Germinal center (tissue), 1 donor: Measurements from ENCODE around the gene FBLN7.

Source experiments
- DNase-seq: peaks from one replicate; pipeline ENCODE4 v3.0.0; 2012; ENCODE audit warnings: mixed read lengths, low spot score

FBLN7 gene

GRCh38 chr2:112157472-112157871 is 19.3 kb downstream of the FBLN7 start:
- DNase-seq = no peak

- DNase-seq = peak; percentile 77
Observed at GRCh38 chr2:112159454-112159921, 21.3 kb downstream of the FBLN7 start.

GRCh38 chr2:112160283-112161250 is 22.4 kb downstream of the FBLN7 start:
- no peak for DNase-seq

- DNase-seq = no peak
Observed at GRCh38 chr2:112161431-112162145, 23.4 kb downstream of the FBLN7 start.

- DNase-seq = no peak
Observed at GRCh38 chr2:112162341-112162740, 24.2 kb downstream of the FBLN7 start.

- DNase-seq = no peak
Observed at GRCh38 chr2:112162956-112163355, 24.8 kb downstream of the FBLN7 start.

GRCh38 chr2:112163541-112163981 is 25.4 kb downstream of the FBLN7 start:
- no peak for DNase-seq

GRCh38 chr2:112164876-112165275 is 26.7 kb downstream of the FBLN7 start:
- DNase-seq = no peak

GRCh38 chr2:112165296-112165695 is 27.1 kb downstream of the FBLN7 start:
- no peak for DNase-seq

- DNase-seq = no peak
Observed at GRCh38 chr2:112166806-112167499, 28.8 kb downstream of the FBLN7 start.

GRCh38 chr2:112168422-112169124 is 30.4 kb downstream of the FBLN7 start:
- DNase-seq = no peak

- DNase-seq = no peak
Observed at GRCh38 chr2:112170495-112170894, 32.3 kb downstream of the FBLN7 start.

- no peak for DNase-seq
Observed at GRCh38 chr2:112173646-112174319, 35.6 kb downstream of the FBLN7 start.

- no peak for DNase-seq
Observed at GRCh38 chr2:112174383-112174782, 36.2 kb downstream of the FBLN7 start.

- no peak for DNase-seq
Observed at GRCh38 chr2:112175333-112175732, 37.1 kb downstream of the FBLN7 start.

GRCh38 chr2:112175958-112176573 is 37.9 kb downstream of the FBLN7 start:
- no peak for DNase-seq

- DNase-seq = no peak
Observed at GRCh38 chr2:112181571-112182290, 43.5 kb downstream of the FBLN7 start.

GRCh38 chr2:112182581-112183034 is 44.4 kb downstream of the FBLN7 start:
- DNase-seq = no peak

- DNase-seq = no peak
Observed at GRCh38 chr2:112183327-112184025, 45.3 kb downstream of the FBLN7 start.
